ENCODE measurements around the gene PSRC1. TPM values are rescaled to one million over a fixed set of nuclear protein-coding genes. Genes with fewer than 3 reads are reported as not detected.

The PSRC1 gene
- polyA plus RNA-seq, 1 experiment: 25.9 TPM

DNA sequence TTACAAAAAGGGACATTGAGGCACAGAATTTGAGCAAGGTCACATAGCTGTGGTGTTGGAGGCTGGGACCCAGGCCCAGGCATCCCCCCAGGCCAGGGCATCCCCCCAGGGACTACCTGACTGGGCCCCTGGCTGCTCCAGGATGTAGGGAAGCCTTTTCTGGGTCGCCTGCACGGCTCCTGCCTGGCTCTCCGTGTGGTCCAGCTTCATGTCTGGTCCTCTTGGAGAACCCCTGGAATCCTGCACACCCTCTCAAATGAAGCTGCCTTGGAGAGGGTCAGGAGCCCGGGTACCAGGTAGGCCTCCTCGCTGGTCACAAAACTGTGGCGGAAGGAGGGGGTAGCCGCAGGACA, 34.5 kb downstream of the PSRC1 start:
- H3K27me3 ChIP-seq (ENCODE audit: control insufficient read depth, insufficient read depth, low read length): no peaks in the 10 kb centered on the region
- no peak overlapping the region for H3K4me3 ChIP-seq (ENCODE audit: low read depth, low read length)
- CTCF ChIA-PET: interaction anchor here (0.7 kb wide), 1 partner anchor 284 kb away, joined by 4 read pairs; no protein-coding TSS in a partner anchor
- POLR2A ChIA-PET: no interaction called here
- no peak for DNase-seq (ENCODE audit: low read depth)
- TF ChIP-seq, protein P1, sequence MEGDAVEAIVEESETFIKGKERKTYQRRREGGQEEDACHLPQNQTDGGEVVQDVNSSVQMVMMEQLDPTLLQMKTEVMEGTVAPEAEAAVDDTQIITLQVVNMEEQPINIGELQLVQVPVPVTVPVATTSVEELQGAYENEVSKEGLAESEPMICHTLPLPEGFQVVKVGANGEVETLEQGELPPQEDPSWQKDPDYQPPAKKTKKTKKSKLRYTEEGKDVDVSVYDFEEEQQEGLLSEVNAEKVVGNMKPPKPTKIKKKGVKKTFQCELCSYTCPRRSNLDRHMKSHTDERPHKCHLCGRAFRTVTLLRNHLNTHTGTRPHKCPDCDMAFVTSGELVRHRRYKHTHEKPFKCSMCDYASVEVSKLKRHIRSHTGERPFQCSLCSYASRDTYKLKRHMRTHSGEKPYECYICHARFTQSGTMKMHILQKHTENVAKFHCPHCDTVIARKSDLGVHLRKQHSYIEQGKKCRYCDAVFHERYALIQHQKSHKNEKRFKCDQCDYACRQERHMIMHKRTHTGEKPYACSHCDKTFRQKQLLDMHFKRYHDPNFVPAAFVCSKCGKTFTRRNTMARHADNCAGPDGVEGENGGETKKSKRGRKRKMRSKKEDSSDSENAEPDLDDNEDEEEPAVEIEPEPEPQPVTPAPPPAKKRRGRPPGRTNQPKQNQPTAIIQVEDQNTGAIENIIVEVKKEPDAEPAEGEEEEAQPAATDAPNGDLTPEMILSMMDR (IDR thresholded peaks at IDR 0.05; ENCODE audit: insufficient read depth, low read depth, low read length): no peak
- H3K36me3 ChIP-seq (ENCODE audit: control insufficient read depth, insufficient read depth, low read length): no peaks in the 10 kb centered on the region

DNA sequence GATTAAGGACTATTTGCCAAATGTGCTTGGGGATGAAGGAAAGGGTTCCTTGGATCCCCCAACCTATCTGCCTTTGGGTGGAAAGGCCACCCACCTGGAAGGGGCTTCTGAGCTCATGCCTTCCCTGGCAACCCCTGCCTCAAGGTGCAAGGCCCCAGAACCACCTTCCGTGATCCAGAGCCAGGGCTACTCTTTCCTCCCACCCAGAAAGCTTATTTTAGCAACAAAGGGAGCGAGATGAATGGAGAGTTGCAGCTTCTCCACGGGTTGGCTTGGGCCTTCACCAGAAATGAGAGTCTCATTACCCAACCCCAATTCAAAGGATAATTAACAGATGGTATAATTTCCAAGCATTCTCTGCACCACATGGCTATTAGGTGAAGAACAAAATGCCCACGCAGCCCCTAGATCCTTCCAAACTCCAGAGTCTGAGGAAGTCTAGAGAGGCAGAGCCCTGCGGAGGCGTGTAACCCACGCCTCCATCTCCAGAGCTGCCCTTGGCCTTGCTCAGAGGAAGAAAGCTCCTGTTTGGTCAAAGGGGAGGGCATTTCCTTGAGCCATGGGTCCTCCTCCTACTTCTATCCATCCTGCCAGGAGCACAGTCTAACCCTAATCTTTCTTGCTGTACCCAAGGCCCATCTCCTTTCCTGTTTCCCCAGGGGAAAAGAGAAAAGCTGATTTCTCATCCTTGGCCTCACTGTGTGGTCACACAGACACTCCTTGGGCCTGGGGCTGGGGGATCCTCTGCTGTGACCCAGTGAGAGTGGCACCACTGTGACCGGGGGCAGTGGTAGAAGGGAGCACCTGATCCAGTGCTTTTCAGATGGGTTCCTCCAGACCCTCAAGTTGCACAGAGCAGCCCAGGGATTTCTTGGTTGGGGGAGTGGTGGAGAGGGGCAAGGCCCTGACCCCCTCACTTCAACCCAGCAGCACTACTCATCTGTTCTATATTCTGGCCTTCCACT, 35.3 kb downstream of the PSRC1 start:
- ChIA-PET CTCF (interaction anchor here (1.1 to 2.1 kb wide), 2 partner anchors 16 to 284 kb away, joined by 3 to 7 read pairs; no protein-coding TSS in a partner anchor), POLR2A (no interaction called here)
- Histone ChIP-seq H3K4me3 (ENCODE audit: low read depth, low read length) (no peak overlapping the region), H3K27me3 (ENCODE audit: control insufficient read depth, insufficient read depth, low read length) (no peaks in the 10 kb centered on the region), H3K36me3 (ENCODE audit: control insufficient read depth, insufficient read depth, low read length) (no peaks in the 10 kb centered on the region)
- TF ChIP-seq, protein P1 (IDR thresholded peaks at IDR 0.05; ENCODE audit: insufficient read depth, low read depth, low read length): no peak
- DNase-seq (ENCODE audit: low read depth): no peak

DNA sequence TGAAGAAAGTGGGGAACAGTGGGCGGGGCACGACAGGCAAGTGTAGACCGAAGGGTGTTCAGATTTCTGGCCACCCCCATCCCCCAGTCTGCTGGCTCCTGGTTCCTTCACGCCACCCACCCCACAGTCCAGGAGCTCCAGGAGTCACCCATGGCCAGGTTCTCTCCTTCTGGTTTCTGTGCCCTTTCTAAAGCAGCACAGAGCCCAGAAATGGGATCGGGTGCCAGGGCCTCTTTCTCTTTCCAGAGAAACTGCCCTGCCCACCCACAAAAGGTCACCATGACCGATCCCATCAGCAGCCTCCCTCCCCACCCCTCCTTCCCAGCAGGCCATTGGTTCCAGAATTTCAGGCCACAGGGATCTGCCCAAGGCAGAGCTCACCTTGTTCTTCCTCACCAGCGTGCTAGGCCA, 36.8 kb downstream of the PSRC1 start:
- TF ChIP-seq, protein P1 (IDR thresholded peaks at IDR 0.05; ENCODE audit: insufficient read depth, low read depth, low read length): no peak

DNA sequence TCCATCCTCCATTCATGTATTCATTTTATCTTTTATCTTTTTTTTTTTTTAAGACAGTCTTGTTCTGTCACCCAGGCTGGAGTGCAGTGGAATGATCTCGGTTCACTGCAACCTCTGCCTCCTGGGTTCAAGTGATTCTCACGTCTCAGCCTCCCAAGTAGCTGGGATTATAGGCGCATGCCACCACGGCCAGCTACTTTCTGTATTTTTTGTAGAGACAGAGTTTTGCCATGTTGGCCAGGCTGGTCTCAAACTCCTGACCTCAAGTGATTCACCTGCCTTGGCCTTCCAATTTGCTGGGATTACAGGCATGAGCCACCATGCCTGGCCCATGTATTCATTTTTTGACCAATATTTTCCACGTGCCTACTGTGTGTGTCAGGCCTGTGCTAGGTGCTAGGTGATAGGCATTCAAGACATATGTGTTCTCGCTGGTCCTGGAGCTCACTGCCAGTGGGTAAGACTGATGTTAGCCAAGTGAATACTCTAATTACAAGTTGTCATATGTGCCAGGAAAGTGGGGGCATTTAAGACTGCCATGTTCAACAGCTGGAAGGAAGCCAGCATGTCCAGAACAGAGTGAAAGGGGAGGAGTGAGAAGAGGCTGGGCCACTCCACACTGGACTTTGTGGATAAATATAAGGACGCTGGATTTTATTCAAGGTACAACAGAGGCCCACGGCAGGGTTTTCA, 38.9 kb downstream of the PSRC1 start:
- H3K4me3 ChIP-seq (ENCODE audit: low read depth, low read length): no peak overlapping the region
- H3K27me3 ChIP-seq (ENCODE audit: control insufficient read depth, insufficient read depth, low read length): no peaks in the 10 kb centered on the region
- CTCF ChIA-PET: interaction anchor here (1.3 to 1.7 kb wide), 2 partner anchors 20 to 288 kb away, joined by 4 to 7 read pairs; no protein-coding TSS in a partner anchor
- TF ChIP-seq, protein P1 (IDR thresholded peaks at IDR 0.05; ENCODE audit: insufficient read depth, low read depth, low read length): no peak
- POLR2A ChIA-PET: interaction anchor here (0.6 kb wide), 1 partner anchor 195 kb away, joined by 3 read pairs; no protein-coding TSS in a partner anchor
- peaks cover 5% of the 10 kb centered on the region for H3K36me3 ChIP-seq (ENCODE audit: control insufficient read depth, insufficient read depth, low read length)
- DNase-seq (ENCODE audit: low read depth): no peak

More for the DNA sequence above, 36.8 kb downstream of the PSRC1 start:
- ChIA-PET POLR2A (no interaction called here), CTCF (interaction anchor here (2.1 kb wide), 1 partner anchor 18 kb away, joined by 7 read pairs; no protein-coding TSS in a partner anchor)
- Histone ChIP-seq H3K4me3 (ENCODE audit: low read depth, low read length) (no peak overlapping the region), H3K36me3 (ENCODE audit: control insufficient read depth, insufficient read depth, low read length) (no peaks in the 10 kb centered on the region), H3K27me3 (ENCODE audit: control insufficient read depth, insufficient read depth, low read length) (no peaks in the 10 kb centered on the region)
- no peak for DNase-seq (ENCODE audit: low read depth)

DNA sequence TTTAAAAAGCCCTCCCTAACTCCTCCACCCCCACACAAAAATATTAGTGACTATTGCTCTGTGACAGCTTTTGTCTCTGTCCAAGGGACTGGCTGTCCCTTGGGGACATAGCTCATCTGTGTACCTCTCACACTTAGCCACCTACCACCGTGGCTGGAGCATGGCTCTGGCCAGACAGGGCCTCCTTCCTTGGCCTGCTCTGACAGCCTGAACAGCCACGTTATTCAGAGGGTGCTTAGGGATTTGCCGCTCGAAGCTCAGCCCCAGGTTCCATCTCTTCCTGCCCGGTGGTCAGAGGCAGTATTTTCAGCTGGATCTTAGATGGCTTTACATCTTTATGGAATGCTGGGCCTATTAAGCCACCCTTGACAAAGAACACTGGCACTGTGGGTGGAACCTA, 39.7 kb downstream of the PSRC1 start:
- Histone ChIP-seq H3K4me3 (ENCODE audit: low read depth, low read length) (no peak overlapping the region), H3K36me3 (ENCODE audit: control insufficient read depth, insufficient read depth, low read length) (peaks cover 10% of the 10 kb centered on the region), H3K27me3 (ENCODE audit: control insufficient read depth, insufficient read depth, low read length) (no peaks in the 10 kb centered on the region)
- ChIA-PET CTCF (interaction anchor here (1.3 to 1.7 kb wide), 2 partner anchors 21 to 289 kb away, joined by 4 to 7 read pairs; no protein-coding TSS in a partner anchor), POLR2A (interaction anchor here (0.6 kb wide), 1 partner anchor 196 kb away, joined by 3 read pairs; no protein-coding TSS in a partner anchor)
- no peak for DNase-seq (ENCODE audit: low read depth)
- TF ChIP-seq, protein P1 (IDR thresholded peaks at IDR 0.05; ENCODE audit: insufficient read depth, low read depth, low read length): no peak

Measured in BJ (cell line).